ENCODE results near the gene PCLO. TPM values are rescaled to one million over a fixed set of nuclear protein-coding genes. Genes with fewer than 3 reads are reported as not detected.

The PCLO gene
- polyA plus RNA-seq, 1 donor (not counting 4 experiments of a cell fraction or from before 2014, with no cell fraction given), result 1.8 TPM

- TF ChIP-seq EZH2 (IDR thresholded peaks at IDR 0.05; ENCODE audit: low read length), result no peak
- no peak for TF ChIP-seq CTCF (optimal IDR thresholded peaks at IDR 0.05 in 1 of 3, IDR thresholded peaks at IDR 0.05 in 1 of 3, conservative IDR thresholded peaks at IDR 0.05 in 1 of 3; ENCODE audit: extremely low read depth in 1 of 3, insufficient read depth in 2 of 3, low read length in 3 of 3)
- H3K9me1 ChIP-seq (ENCODE audit: control insufficient read depth, extremely low read depth, insufficient read depth, low read length), result no peaks in the 10 kb centered on the region
- no peak overlapping the region for H2AFZ ChIP-seq (ENCODE audit: control insufficient read depth, low read length)
- no peaks in the 10 kb centered on the region for H4K20me1 ChIP-seq (ENCODE audit: control insufficient read depth, extremely low read depth, insufficient read depth, low read length)
- H3K79me2 ChIP-seq (ENCODE audit: control insufficient read depth, insufficient read depth, low read length), result no peaks in the 10 kb centered on the region
- DNase-seq (ENCODE audit: low read depth, low spot score), result no peak
- FAIRE-seq, result no peak
- H3K9me3 ChIP-seq (ENCODE audit: control insufficient read depth, low read depth, low read length), result no peaks in the 10 kb centered on the region
- no peak overlapping the region for H3K4me2 ChIP-seq (ENCODE audit: control insufficient read depth, extremely low read depth, insufficient read depth, low read depth, low read length)
- H3K4me3 ChIP-seq (ENCODE audit: control insufficient read depth in 2 of 3, extremely low read depth in 1 of 3, insufficient read depth in 2 of 3, low read depth in 1 of 3, low read length in 3 of 3), result no peak overlapping the region
- H3K9ac ChIP-seq (ENCODE audit: control insufficient read depth, extremely low read depth, insufficient read depth, low read length), result no peak overlapping the region
- dilution Hi-C loops (cut with MboI; ENCODE audit: extremely low pct_ligation_motif_present, low sequenced_read_pairs), result no loop called here
- H3K27ac ChIP-seq (ENCODE audit: control insufficient read depth, insufficient read depth, low read length), result no peak overlapping the region
- H3K27me3 ChIP-seq (ENCODE audit: control insufficient read depth, extremely low read depth, insufficient read depth, low read length), result no peaks in the 10 kb centered on the region
- H3K4me1 ChIP-seq (ENCODE audit: control insufficient read depth, extremely low read depth, insufficient read depth, low read length), result peaks cover 6% of the 10 kb centered on the region
- no peaks in the 10 kb centered on the region for H3K36me3 ChIP-seq (ENCODE audit: control insufficient read depth in 2 of 2, extremely low read depth in 1 of 2, insufficient read depth in 2 of 2, low read length in 2 of 2)
Measured at GRCh38 chr7:82755705-82756551, 406.8 kb downstream of the PCLO start.

- Histone ChIP-seq H3K4me1 (ENCODE audit: control insufficient read depth, extremely low read depth, insufficient read depth, low read length) (no peaks in the 10 kb centered on the region), H2AFZ (ENCODE audit: control insufficient read depth, low read length) (no peak overlapping the region), H3K4me2 (ENCODE audit: control insufficient read depth, extremely low read depth, insufficient read depth, low read depth, low read length) (no peak overlapping the region), H4K20me1 (ENCODE audit: control insufficient read depth, extremely low read depth, insufficient read depth, low read length) (no peaks in the 10 kb centered on the region), H3K9me1 (ENCODE audit: control insufficient read depth, extremely low read depth, insufficient read depth, low read length) (no peaks in the 10 kb centered on the region), H3K36me3 (ENCODE audit: control insufficient read depth in 2 of 2, extremely low read depth in 1 of 2, insufficient read depth in 2 of 2, low read length in 2 of 2) (no peaks in the 10 kb centered on the region), H3K27me3 (ENCODE audit: control insufficient read depth, extremely low read depth, insufficient read depth, low read length) (no peaks in the 10 kb centered on the region), H3K9ac (ENCODE audit: control insufficient read depth, extremely low read depth, insufficient read depth, low read length) (no peak overlapping the region), H3K4me3 (ENCODE audit: control insufficient read depth in 2 of 3, extremely low read depth in 1 of 3, insufficient read depth in 2 of 3, low read depth in 1 of 3, low read length in 3 of 3) (no peak overlapping the region), H3K9me3 (ENCODE audit: control insufficient read depth, low read depth, low read length) (no peaks in the 10 kb centered on the region), H3K27ac (ENCODE audit: control insufficient read depth, insufficient read depth, low read length) (no peak overlapping the region), H3K79me2 (ENCODE audit: control insufficient read depth, insufficient read depth, low read length) (no peaks in the 10 kb centered on the region)
- DNase-seq (ENCODE audit: low read depth, low spot score), result no peak
- FAIRE-seq, result no peak
- TF ChIP-seq EZH2 (IDR thresholded peaks at IDR 0.05; ENCODE audit: low read length) (no peak), CTCF (optimal IDR thresholded peaks at IDR 0.05 in 1 of 3, IDR thresholded peaks at IDR 0.05 in 1 of 3, conservative IDR thresholded peaks at IDR 0.05 in 1 of 3; ENCODE audit: extremely low read depth in 1 of 3, insufficient read depth in 2 of 3, low read length in 3 of 3) (no peak)
- dilution Hi-C loops (cut with MboI; ENCODE audit: extremely low pct_ligation_motif_present, low sequenced_read_pairs), result no loop called here
Measured at GRCh38 chr7:82750007-82750406, 412.7 kb downstream of the PCLO start.

Measured in keratinocyte (primary cell).